ENCODE results near the gene GPD2.
"Not testable (repeated sequence)": the region's sequence is repeated elsewhere in the genome, so short reads cannot be mapped to it uniquely, and the experiment has no call there.

GPD2 gene

GRCh38 chr2:156600196-156600595 lies 164.0 kb downstream of the GPD2 start:
- DNase-seq (ENCODE audit: low read depth in 2 of 2) = no peak
- TF ChIP-seq CTCF (IDR thresholded peaks at IDR 0.05; ENCODE audit: low read depth, low read length) = no peak
- H3K4me3 ChIP-seq (replicated peaks in 1 of 2; ENCODE audit: low read depth in 2 of 2, low read length in 2 of 2) = no peak overlapping the region

- H3K4me3 ChIP-seq (replicated peaks in 1 of 2; ENCODE audit: low read depth in 2 of 2, low read length in 2 of 2) = no peak overlapping the region
- DNase-seq (ENCODE audit: low read depth in 2 of 2) = no peak
- no peak for TF ChIP-seq CTCF (IDR thresholded peaks at IDR 0.05; ENCODE audit: low read depth, low read length)
These were observed 165.8 kb downstream of the GPD2 start for GRCh38 chr2:156601855-156602551.

GRCh38 chr2:156602552-156602933 lies 166.4 kb downstream of the GPD2 start:
- TF ChIP-seq CTCF (IDR thresholded peaks at IDR 0.05; ENCODE audit: low read depth, low read length) = no peak
- H3K4me3 ChIP-seq (replicated peaks in 1 of 2; ENCODE audit: low read depth in 2 of 2, low read length in 2 of 2) = no peak overlapping the region
- DNase-seq (ENCODE audit: low read depth in 2 of 2) = no peak

- no peak overlapping the region for H3K4me3 ChIP-seq (replicated peaks in 1 of 2; ENCODE audit: low read depth in 2 of 2, low read length in 2 of 2)
- no peak for TF ChIP-seq CTCF (IDR thresholded peaks at IDR 0.05; ENCODE audit: low read depth, low read length)
- DNase-seq (ENCODE audit: low read depth in 2 of 2) = no peak
These were observed 179.7 kb downstream of the GPD2 start for GRCh38 chr2:156615836-156616322.

- not testable (repeated sequence) for H3K4me3 ChIP-seq (replicated peaks in 1 of 2; ENCODE audit: low read depth in 2 of 2, low read length in 2 of 2); DNase-seq (ENCODE audit: low read depth in 2 of 2)
These were observed 181.9 kb downstream of the GPD2 start for GRCh38 chr2:156618071-156618470.

- no peak for TF ChIP-seq CTCF (IDR thresholded peaks at IDR 0.05; ENCODE audit: low read depth, low read length)
- no peak for DNase-seq (ENCODE audit: low read depth in 2 of 2)
- H3K4me3 ChIP-seq (replicated peaks in 1 of 2; ENCODE audit: low read depth in 2 of 2, low read length in 2 of 2) = no peak overlapping the region
These were observed 182.9 kb downstream of the GPD2 start for GRCh38 chr2:156619021-156619539.

GRCh38 chr2:156622491-156622890 lies 186.3 kb downstream of the GPD2 start:
- TF ChIP-seq CTCF (IDR thresholded peaks at IDR 0.05; ENCODE audit: low read depth, low read length) = no peak
- no peak for DNase-seq (ENCODE audit: low read depth in 2 of 2)
- H3K4me3 ChIP-seq (replicated peaks in 1 of 2; ENCODE audit: low read depth in 2 of 2, low read length in 2 of 2) = no peak overlapping the region

Measured in cardiac fibroblast (primary cell).